SU-DHL-6 (cell line): ENCODE results near the gene ERH.

Experiments
- H2AFZ ChIP-seq: fragments of 200-600 bp; sonication (generic); 2 replicates; pipeline ENCODE4 v1.6.1; 2014; ENCODE audit warnings: low read depth, mild to moderate bottlenecking, moderate library complexity, mixed read lengths, antibody characterized with exemption, low read length; ENCODE audit not compliant: severe bottlenecking
- H3F3A ChIP-seq: fragments of 200-600 bp; shearing (Covaris generic); 2 replicates; pipeline ENCODE4 v1.6.0; 2016; ENCODE audit warnings: antibody characterized with exemption, mild to moderate bottlenecking; ENCODE audit not compliant: insufficient read depth
- H3K27ac ChIP-seq: fragments of 200-600 bp; sonication (generic); 2 replicates; pipeline ENCODE4 v1.5.1; 2016; ENCODE audit warnings: low read depth, mild to moderate bottlenecking, low read length, moderate library complexity, mixed read lengths
- H3K27me3 ChIP-seq: fragments of 200-600 bp; sonication (generic), shearing (Covaris generic); 2 replicates; pipeline ENCODE4 v1.6.0; 2014; ENCODE audit warnings: mild to moderate bottlenecking, low read length
- H3K36me3 ChIP-seq: fragments of 200-600 bp; sonication (generic); 2 replicates; pipeline ENCODE4 v1.6.1; 2014; ENCODE audit warnings: mild to moderate bottlenecking, low read length, mixed read lengths
- H3K4me2 ChIP-seq: fragments of 300-600, 200-600 bp; shearing (Covaris generic), sonication (generic); 2 replicates; pipeline ENCODE4 v1.6.0; 2014; ENCODE audit warnings: low read length, low read depth, mild to moderate bottlenecking; ENCODE audit not compliant: poor library complexity, severe bottlenecking
- H3K4me3 ChIP-seq: fragments of 200-600 bp; sonication (generic); 2 replicates; pipeline ENCODE4 v1.5.1; 2014; ENCODE audit warnings: antibody characterized with exemption, low read length, mild to moderate bottlenecking, mixed read lengths; ENCODE audit not compliant: insufficient read depth, poor library complexity, severe bottlenecking
- H3K79me2 ChIP-seq: fragments of 200-600 bp; sonication (generic); 2 replicates; pipeline ENCODE4 v1.6.1; 2014; ENCODE audit warnings: mild to moderate bottlenecking, low read length, moderate library complexity; ENCODE audit not compliant: insufficient read depth
- H3K9ac ChIP-seq: fragments of 200-600 bp; sonication (generic); 2 replicates; pipeline ENCODE4 v1.7.0; 2014; ENCODE audit warnings: mild to moderate bottlenecking, low read length
- H3K9me2 ChIP-seq: fragments of 200-600 bp; sonication (generic); replicated peaks from 2 replicates; pipeline ENCODE4 v1.6.1; 2014; ENCODE audit warnings: low read length; ENCODE audit not compliant: insufficient read depth
- H3K9me3 ChIP-seq: fragments of 200-600 bp; sonication (generic); 2 replicates; pipeline ENCODE4 v1.6.1; 2014; ENCODE audit warnings: low read length, mixed read lengths; ENCODE audit not compliant: insufficient read depth
- H4K20me1 ChIP-seq: fragments of 200-600 bp; sonication (generic); 2 replicates; pipeline ENCODE4 v1.6.1; 2014; ENCODE audit warnings: low read depth, mild to moderate bottlenecking, antibody characterized with exemption, low read length, moderate library complexity, mixed read lengths
- EZH2phosphoT487 ChIP-seq: fragments of 200-600 bp; sonication (generic), shearing (Covaris generic); conservative IDR thresholded peaks from 2 replicates; pipeline ENCODE4 v1.6.1; 2018; ENCODE audit warnings: mild to moderate bottlenecking, antibody characterized with exemption, low read length, moderate library complexity, mixed read lengths
- TF ChIP-seq, protein P1 (sequence below): fragments of 200-600 bp; sonication (generic); IDR thresholded peaks from one replicate; pipeline ENCODE4 v1.5.1; 2017; ENCODE audit warnings: antibody characterized with exemption, mild to moderate bottlenecking, low read length, moderate library complexity; ENCODE audit not compliant: insufficient read depth, poor library complexity, severe bottlenecking

The ERH gene

DNA sequence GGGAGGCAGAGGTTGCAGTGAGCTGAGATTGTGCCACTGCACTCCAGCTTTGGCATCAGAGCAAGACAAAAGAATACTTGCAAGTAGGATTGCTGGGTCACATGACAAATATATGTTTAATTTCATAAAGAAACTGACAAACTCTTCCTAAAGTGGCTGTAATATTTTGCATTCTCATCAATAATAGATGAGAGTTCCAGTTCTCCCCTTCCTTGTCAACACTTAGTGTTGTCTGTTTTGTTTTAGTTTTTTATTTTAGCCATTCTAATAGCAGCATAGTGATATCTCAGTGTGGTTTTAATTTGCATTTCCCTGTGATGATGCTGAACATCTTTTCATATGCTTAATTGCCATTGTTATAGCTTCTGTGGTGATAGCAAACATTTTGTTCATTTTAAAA lies 31.5 kb upstream of the ERH start:
- Histone ChIP-seq H3F3A (no peaks in the 10 kb centered on the region; the same call in 1 of the 2 replicates), H3K27me3 (no peaks in the 10 kb centered on the region), H3K79me2 (peaks cover 11% of the 10 kb centered on the region), H3K36me3 (peaks cover 10% of the 10 kb centered on the region), H3K9ac (no peak overlapping the region), H3K9me2 (no peaks in the 10 kb centered on the region), H2AFZ (no peak overlapping the region), H3K27ac (no peak overlapping the region), H3K4me3 (no peak overlapping the region), H3K9me3 (no peaks in the 10 kb centered on the region), H3K4me2 (no peak overlapping the region), H4K20me1 (no peaks in the 10 kb centered on the region)
- no peak for TF ChIP-seq EZH2phosphoT487

DNA sequence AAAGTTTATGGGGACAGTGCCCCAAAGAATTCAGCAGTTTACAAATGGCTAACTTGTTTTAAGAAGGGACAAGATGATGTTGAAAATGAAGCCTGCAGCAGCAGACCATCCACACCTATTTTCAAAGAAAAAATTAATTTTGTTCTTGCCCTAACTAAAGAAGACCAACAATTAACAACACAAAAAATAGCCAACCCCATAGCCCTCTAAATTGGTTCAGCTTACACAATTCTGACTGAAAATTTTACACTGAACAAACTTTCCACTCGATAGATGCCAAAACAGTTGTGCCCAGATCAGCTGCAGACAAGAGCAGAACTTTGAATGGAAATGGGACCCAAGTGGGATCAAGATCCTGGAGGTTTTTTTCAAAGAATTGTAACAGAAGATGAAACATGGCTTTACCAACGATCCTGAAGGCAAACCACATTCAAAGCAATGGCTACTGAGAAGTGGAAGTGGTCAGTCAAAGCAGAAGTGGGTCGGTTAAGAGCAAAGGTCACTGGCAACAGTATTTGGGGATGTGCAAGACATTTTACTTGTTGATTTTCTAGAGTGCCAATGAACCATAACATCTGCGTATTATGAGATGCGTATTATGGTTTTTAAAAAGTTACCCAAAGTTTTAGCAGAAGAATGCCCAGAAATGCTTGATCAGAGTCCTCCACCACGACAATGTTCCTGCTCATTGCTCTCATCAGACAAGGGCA lies 30.3 kb upstream of the ERH start:
- no peak overlapping the region for H3K4me3 ChIP-seq
- no peaks in the 10 kb centered on the region for H3F3A ChIP-seq
- H3K27ac ChIP-seq, result no peak overlapping the region
- no peaks in the 10 kb centered on the region for H3K27me3 ChIP-seq
- H3K79me2 ChIP-seq, result peaks cover 8% of the 10 kb centered on the region
- H2AFZ ChIP-seq, result no peak overlapping the region
- H3K9me2 ChIP-seq, result no peaks in the 10 kb centered on the region
- no peak overlapping the region for H3K4me2 ChIP-seq
- no peaks in the 10 kb centered on the region for H3K9me3 ChIP-seq
- peaks cover 12% of the 10 kb centered on the region for H3K36me3 ChIP-seq
- TF ChIP-seq, protein P1, sequence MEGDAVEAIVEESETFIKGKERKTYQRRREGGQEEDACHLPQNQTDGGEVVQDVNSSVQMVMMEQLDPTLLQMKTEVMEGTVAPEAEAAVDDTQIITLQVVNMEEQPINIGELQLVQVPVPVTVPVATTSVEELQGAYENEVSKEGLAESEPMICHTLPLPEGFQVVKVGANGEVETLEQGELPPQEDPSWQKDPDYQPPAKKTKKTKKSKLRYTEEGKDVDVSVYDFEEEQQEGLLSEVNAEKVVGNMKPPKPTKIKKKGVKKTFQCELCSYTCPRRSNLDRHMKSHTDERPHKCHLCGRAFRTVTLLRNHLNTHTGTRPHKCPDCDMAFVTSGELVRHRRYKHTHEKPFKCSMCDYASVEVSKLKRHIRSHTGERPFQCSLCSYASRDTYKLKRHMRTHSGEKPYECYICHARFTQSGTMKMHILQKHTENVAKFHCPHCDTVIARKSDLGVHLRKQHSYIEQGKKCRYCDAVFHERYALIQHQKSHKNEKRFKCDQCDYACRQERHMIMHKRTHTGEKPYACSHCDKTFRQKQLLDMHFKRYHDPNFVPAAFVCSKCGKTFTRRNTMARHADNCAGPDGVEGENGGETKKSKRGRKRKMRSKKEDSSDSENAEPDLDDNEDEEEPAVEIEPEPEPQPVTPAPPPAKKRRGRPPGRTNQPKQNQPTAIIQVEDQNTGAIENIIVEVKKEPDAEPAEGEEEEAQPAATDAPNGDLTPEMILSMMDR, result no peak
- TF ChIP-seq EZH2phosphoT487, result no peak
- H4K20me1 ChIP-seq, result no peaks in the 10 kb centered on the region
- H3K9ac ChIP-seq, result no peak overlapping the region

DNA sequence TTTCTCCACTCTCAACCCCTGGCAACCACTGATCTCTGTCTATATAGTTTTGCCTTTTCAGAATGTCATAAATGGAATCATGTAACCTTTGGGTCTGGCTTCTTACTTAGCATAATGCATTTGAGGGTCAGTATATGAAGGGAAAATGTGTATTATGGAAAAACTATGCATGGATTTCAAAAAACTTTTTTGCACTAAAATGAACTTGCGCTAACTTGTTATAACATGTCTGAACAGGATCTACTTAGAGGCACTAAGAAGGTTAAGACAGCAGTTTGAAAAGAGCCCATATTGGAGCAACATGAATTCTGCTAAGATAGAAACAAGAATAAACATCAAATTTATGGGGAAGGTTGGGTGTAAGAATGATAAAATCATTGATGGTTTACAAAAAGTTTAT lies 29.5 kb upstream of the ERH start:
- H2AFZ ChIP-seq, result no peak overlapping the region
- peaks cover 12% of the 10 kb centered on the region for H3K36me3 ChIP-seq
- no peaks in the 10 kb centered on the region for H3K9me3 ChIP-seq
- no peak overlapping the region for H3K27ac ChIP-seq
- H3K79me2 ChIP-seq, result peaks cover 10% of the 10 kb centered on the region
- no peak overlapping the region for H3K4me3 ChIP-seq
- H3F3A ChIP-seq, result no peaks in the 10 kb centered on the region
- TF ChIP-seq, protein P1, result no peak
- H3K9ac ChIP-seq, result no peak overlapping the region
- H3K4me2 ChIP-seq, result no peak overlapping the region
- H4K20me1 ChIP-seq, result no peaks in the 10 kb centered on the region
- H3K9me2 ChIP-seq, result no peaks in the 10 kb centered on the region
- H3K27me3 ChIP-seq, result no peaks in the 10 kb centered on the region

DNA sequence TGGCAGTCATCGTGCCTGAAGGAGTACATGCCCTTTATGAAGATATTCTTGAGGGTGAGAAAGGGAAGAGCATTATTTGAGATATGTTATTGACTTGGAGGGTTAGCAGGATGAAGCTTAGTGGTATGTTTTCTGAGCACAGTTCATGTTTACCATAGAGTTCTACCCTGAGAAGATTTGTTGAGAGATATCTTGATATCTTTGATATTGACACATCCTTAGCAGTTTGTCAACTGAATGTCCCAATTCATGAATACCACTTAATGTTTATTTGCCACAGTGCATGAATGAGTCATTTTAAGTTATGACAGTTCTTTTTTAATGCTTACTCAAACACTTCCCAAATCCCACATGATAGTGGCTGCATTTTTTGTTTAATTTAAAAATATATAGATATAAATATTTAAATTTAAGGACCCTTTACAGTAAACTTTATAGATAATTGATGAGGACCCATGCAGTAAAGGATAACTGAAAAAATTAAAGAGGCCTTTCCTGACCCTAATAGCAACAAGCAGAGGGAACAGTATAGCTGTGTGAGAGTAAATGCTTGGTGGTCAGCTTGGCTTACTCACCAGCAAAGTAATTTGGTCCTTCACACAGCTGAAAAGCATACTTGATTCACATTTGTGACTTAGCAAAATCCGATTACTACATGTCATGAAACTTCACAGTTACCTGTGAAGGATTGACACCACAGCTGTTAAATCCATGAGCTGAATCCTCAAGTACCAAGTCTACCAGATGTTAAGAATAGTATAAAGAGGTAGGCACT lies 26.2 kb upstream of the ERH start:
- Histone ChIP-seq H3K36me3 (peaks cover 12% of the 10 kb centered on the region), H3K27ac (no peak overlapping the region), H3K4me2 (no peak overlapping the region), H3K9ac (no peak overlapping the region), H3K79me2 (peaks cover 24% of the 10 kb centered on the region), H3F3A (no peaks in the 10 kb centered on the region), H3K9me3 (no peaks in the 10 kb centered on the region), H4K20me1 (no peaks in the 10 kb centered on the region), H3K9me2 (no peaks in the 10 kb centered on the region), H2AFZ (no peak overlapping the region), H3K4me3 (no peak overlapping the region), H3K27me3 (no peaks in the 10 kb centered on the region)
- TF ChIP-seq EZH2phosphoT487, result no peak
- TF ChIP-seq, protein P1, result no peak
